ENCODE measurements around the gene SFXN4. TPM values are rescaled to one million over a fixed set of nuclear protein-coding genes. Genes with fewer than 3 reads are reported as not detected.
"Not testable (repeated sequence)": the region's sequence is repeated elsewhere in the genome, so short reads cannot be mapped to it uniquely, and the experiment has no call there.

The SFXN4 gene
- total RNA-seq, 3 donors from 2014 or later: 14.6 to 25.2 (median 18.6) TPM

DNA sequence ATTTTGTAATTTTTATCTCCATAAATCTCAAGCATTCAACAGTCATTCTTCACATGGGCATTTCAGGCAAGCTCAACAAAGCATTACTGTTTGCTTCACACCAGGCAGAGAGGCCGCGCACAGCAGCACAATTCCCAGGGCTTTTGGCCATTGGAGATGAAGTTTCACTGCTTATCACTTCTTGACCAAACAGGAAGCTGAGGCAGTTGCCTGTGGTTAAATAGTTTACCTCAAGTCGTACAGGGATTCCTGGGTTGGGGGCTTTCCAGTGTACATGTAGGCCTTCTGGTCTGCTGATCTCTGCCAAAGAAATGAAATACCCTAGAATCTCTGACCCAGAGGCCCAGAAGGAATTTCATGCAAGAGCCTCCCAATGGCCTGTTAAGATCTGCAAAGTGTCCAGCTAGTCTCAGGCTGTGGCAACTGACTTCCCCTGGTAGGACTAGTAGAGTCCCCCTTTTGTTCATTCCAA is 24.3 kb upstream of the SFXN4 start:
- Histone ChIP-seq H3K27ac (no peak overlapping the region), H3K27me3 (no peaks in the 10 kb centered on the region), H3K36me3 (no peaks in the 10 kb centered on the region), H3K4me3 (no peak overlapping the region), H3K9me3 (no peaks in the 10 kb centered on the region), H3K4me1 (no peaks in the 10 kb centered on the region)
- DNase-seq (ENCODE audit: low spot score in 2 of 2): no peak
- intact Hi-C loops (cut with DNase I; ENCODE audit: low total_unique reads): loop anchor here (2.0 kb wide), 1 partner anchor 77 kb away; no protein-coding TSS in a partner anchor
- TF ChIP-seq POLR2A (IDR thresholded peaks at IDR 0.05) (no peak), POLR2AphosphoS5 (IDR thresholded peaks at IDR 0.05) (no peak), CTCF (IDR thresholded peaks at IDR 0.05) (no peak)

DNA sequence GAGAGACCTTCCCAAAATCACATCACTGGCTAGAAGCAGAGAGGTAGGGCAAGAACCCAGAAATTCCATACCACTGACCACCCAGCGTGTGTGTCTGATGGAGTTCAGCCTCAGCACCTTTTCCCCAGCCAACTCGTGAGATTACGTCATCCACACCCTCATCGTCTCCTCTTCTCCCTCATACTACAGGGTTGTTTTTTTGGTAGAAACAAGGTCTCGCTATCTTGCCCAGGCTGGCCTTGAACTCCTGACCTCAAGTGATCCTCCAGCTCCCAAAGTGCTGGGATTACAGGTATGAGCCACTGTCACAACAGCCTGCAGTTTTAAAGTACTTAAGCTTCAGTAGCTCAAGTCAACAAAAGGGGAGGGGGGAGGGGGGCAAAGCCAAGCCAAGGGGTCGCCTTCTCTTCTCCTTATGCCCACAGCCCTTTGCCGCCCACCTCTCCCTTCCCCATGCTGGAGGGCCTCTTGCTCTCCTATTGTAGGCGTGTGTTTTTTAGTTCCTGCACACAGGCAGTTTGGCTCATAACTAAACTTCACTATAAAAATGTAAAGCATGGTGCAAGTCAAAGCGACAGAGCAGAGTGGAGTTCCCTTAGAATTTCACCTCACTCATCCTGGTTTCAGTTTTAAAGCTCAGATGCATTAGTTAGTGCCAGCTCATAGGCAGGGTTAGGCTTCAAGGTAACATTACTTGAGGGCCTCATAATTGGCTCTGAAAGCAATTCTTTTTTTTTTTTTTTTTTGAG is 18.3 kb upstream of the SFXN4 start:
- H3K4me1 ChIP-seq: no peaks in the 10 kb centered on the region
- TF ChIP-seq POLR2AphosphoS5 (IDR thresholded peaks at IDR 0.05) (no peak), CTCF (IDR thresholded peaks at IDR 0.05) (no peak), POLR2A (IDR thresholded peaks at IDR 0.05) (no peak)
- H3K27ac ChIP-seq: no peak overlapping the region
- no peaks in the 10 kb centered on the region for H3K27me3 ChIP-seq
- no peak for DNase-seq (ENCODE audit: low spot score in 2 of 2)
- H3K9me3 ChIP-seq: no peaks in the 10 kb centered on the region
- no peaks in the 10 kb centered on the region for H3K36me3 ChIP-seq
- H3K4me3 ChIP-seq: no peak overlapping the region
- intact Hi-C loops (cut with DNase I; ENCODE audit: low total_unique reads): no loop called here

GRCh38 chr10:119180850-119181400 is 15.4 kb upstream of the SFXN4 start:
- H3K27ac ChIP-seq; H3K36me3 ChIP-seq; H3K4me3 ChIP-seq; H3K9me3 ChIP-seq; DNase-seq (ENCODE audit: low spot score in 2 of 2); H3K27me3 ChIP-seq; intact Hi-C loops (cut with DNase I; ENCODE audit: low total_unique reads); H3K4me1 ChIP-seq: not testable (repeated sequence)

DNA sequence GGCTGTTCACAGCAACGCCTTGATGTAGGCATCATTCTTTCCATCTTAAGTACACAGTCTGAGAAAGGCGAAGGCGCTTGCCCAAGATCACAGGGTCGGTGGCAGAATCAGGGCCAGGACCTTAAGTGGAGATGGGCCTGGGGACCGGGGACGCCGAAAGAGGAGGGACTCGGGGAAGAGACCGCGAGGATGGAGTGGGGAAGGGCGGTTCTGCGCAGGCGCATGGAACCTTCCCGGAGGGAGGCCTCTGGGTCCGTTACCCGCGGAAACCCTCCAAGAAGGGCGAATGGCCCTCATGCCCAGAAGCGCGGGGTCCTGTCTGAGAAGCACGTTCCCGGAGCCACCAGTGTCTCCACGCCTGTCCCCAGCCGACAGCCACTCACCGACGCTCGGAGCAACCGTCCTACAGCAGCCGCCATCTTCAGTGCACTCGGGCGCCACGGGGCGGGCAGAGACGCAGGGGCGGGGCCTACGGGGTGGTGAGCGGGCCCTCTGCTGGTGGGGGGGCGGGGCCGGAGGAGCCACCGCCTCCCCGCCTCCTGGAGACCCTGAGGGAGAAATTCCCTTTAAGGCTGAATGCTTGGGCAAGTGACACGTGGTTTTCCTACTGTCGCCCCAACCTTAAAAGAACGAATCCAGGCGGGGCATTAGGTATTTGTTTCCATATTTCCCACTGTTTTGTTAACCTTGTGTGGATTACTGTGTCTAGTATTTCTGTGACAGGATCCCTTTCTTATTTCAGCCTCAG is 13.0 kb upstream of the SFXN4 start, which contains the start of gene PRDX3:
TSS of gene PRDX3 (minus strand) at position 441 of the 748 bp plus-strand sequence. CDS start at position 419, 22 bp downstream.
- Histone ChIP-seq H3K27ac (peak within 1 kb of the TSS; percentile 90 to 92), H3K27me3 (no peaks in the 10 kb centered on the region), H3K4me3 (peak within 1 kb of the TSS; percentile 80 to 85 (median 84)), H3K4me1 (no peaks in the 10 kb centered on the region), H3K9me3 (no peaks in the 10 kb centered on the region), H3K36me3 (no peaks in the 10 kb centered on the region)
- intact Hi-C loops (cut with DNase I; ENCODE audit: low total_unique reads): no loop called here
- peak; percentile 92 for DNase-seq (ENCODE audit: low spot score in 2 of 2)
- TF ChIP-seq CTCF (IDR thresholded peaks at IDR 0.05) (no peak), POLR2A (IDR thresholded peaks at IDR 0.05) (peak; percentile 88), POLR2AphosphoS5 (IDR thresholded peaks at IDR 0.05) (peak; percentile 75 to 93 (median 87))

DNA sequence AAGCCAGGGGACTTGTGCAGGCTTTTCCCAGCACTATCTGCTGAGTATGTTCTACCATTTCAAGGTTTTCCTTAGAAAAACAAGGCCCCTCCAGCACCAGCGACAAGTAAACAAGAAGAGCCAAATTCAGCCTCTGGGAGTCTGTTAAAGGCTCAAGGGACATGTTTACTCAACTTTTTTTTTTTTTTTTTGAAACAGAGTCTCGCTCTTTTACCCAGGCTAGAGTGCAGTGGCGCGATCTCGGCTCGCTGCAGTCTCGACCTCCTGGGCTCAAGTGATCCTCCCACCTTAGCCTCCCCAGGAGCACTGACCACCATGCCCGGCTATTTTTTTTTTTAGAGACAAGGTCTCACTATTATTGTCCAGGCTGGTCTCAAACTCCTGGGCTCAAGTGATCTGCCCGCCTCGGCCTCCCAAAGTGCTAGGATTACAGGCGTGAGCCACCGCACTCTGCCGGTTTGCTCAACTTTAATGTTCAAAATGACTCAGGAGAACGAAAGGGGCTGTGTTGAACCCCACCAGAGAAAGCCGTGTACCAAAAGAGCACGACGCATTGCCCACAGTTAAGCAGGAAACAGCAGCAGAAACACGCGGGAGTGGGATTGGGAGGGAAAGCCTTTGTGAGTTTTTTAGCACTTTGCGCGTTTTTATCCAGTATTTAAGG is 12.3 kb upstream of the SFXN4 start:
- Histone ChIP-seq H3K27me3 (no peaks in the 10 kb centered on the region), H3K9me3 (no peaks in the 10 kb centered on the region), H3K4me3 (peak overlapping the region; percentile 80 to 85 (median 84)), H3K4me1 (no peaks in the 10 kb centered on the region), H3K36me3 (no peaks in the 10 kb centered on the region), H3K27ac (peak overlapping the region; percentile 90 to 92)
- TF ChIP-seq CTCF (IDR thresholded peaks at IDR 0.05): no peak
- TF ChIP-seq POLR2A (IDR thresholded peaks at IDR 0.05): no peak
- TF ChIP-seq POLR2AphosphoS5 (IDR thresholded peaks at IDR 0.05): no peak
- DNase-seq (ENCODE audit: low spot score in 2 of 2): no peak
- intact Hi-C loops (cut with DNase I; ENCODE audit: low total_unique reads): no loop called here
